CD14-positive monocyte (primary cell): Measurements from ENCODE around the gene TPR. TPM values are rescaled to one million over a fixed set of nuclear protein-coding genes. Genes with fewer than 3 reads are reported as not detected.

Source experiments
- DNase-seq, 3 donors: peaks; one replicate each; pipeline ENCODE4 v3.0.0-alpha.2; 2011 to 2022
- H2AFZ ChIP-seq: 2 replicates; pipeline ENCODE4 v1.6.0; 2012; ENCODE audit warnings: mild to moderate bottlenecking, low read depth, low read length, inconsistent platforms; ENCODE audit not compliant: insufficient read depth, poor library complexity, severe bottlenecking
- H3K27ac ChIP-seq, 2 donors: 1 replicate in 1 of 2; 2 replicates in 1 of 2; pipeline ENCODE4 v1.5.1; 2012 to 2013; ENCODE audit warnings: low read length in 2 of 2, control low read depth in 1 of 2, inconsistent platforms in 1 of 2, low read depth in 1 of 2, mild to moderate bottlenecking in 1 of 2
- H3K27me3 ChIP-seq, 2 donors: one replicate each; pipeline versions ENCODE4 v1.6.0 to v1.6.1; 2011 to 2013; ENCODE audit warnings: low read length in 2 of 2; ENCODE audit not compliant: control insufficient read depth in 2 of 2, insufficient read depth in 2 of 2
- H3K36me3 ChIP-seq, 2 donors: replicated peaks in 1 of 2; 1 replicate in 1 of 2; 2 replicates in 1 of 2; pipeline versions ENCODE4 v1.5.1 to v1.6.1; 2012 to 2013; ENCODE audit warnings: low read length in 2 of 2, control low read depth in 1 of 2, inconsistent platforms in 1 of 2, mild to moderate bottlenecking in 1 of 2; ENCODE audit not compliant: insufficient read depth in 2 of 2, control insufficient read depth in 1 of 2
- H3K4me1 ChIP-seq, 2 donors: 1 replicate in 1 of 2; 2 replicates in 1 of 2; pipeline versions ENCODE4 v1.5.1 to v1.6.1; 2012 to 2013; ENCODE audit warnings: low read length in 2 of 2, control low read depth in 1 of 2, inconsistent platforms in 1 of 2, mild to moderate bottlenecking in 1 of 2, moderate library complexity in 1 of 2; ENCODE audit not compliant: insufficient read depth in 2 of 2, control insufficient read depth in 1 of 2
- H3K4me2 ChIP-seq: replicated peaks from 2 replicates; pipeline ENCODE3; 2012; ENCODE audit warnings: low read length, moderate library complexity, mild to moderate bottlenecking; ENCODE audit not compliant: poor library complexity, severe bottlenecking; ENCODE audit errors: extremely low read depth
- H3K4me3 ChIP-seq, 3 experiments: fragments of 200-600 bp in 1 of 3; sonication (generic) in 1 of 3; replicated peaks in 1 of 3; 1 replicate in 2 of 3; 2 replicates in 1 of 3; pipeline ENCODE4 v1.5.1; 2011 to 2013; ENCODE audit warnings: low read length in 3 of 3, mild to moderate bottlenecking in 3 of 3, control low read depth in 2 of 3, low read depth in 2 of 3, inconsistent platforms in 1 of 3, moderate library complexity in 1 of 3
- H3K79me2 ChIP-seq: 2 replicates; pipeline ENCODE4 v1.6.0; 2012; ENCODE audit warnings: mild to moderate bottlenecking, control low read depth, inconsistent platforms, low read length, moderate library complexity; ENCODE audit not compliant: insufficient read depth
- H3K9ac ChIP-seq: 2 replicates; pipeline ENCODE4 v1.6.0; 2017; ENCODE audit warnings: low read length, mild to moderate bottlenecking; ENCODE audit not compliant: insufficient read depth, poor library complexity, severe bottlenecking
- H3K9me3 ChIP-seq, 2 donors: replicated peaks in 1 of 2; 1 replicate in 1 of 2; 2 replicates in 1 of 2; pipeline versions ENCODE4 v1.5.1 to v1.6.1; 2012 to 2013; ENCODE audit warnings: low read length in 2 of 2, control low read depth in 1 of 2; ENCODE audit not compliant: control insufficient read depth in 1 of 2, insufficient read depth in 1 of 2
- H4K20me1 ChIP-seq: 2 replicates; pipeline ENCODE4 v1.6.0; 2012; ENCODE audit warnings: mild to moderate bottlenecking, low read length, control low read depth, moderate library complexity; ENCODE audit not compliant: insufficient read depth
- H3K27ac Mint-ChIP-seq, 7 donors: one replicate each; pipeline ENCODE4 v1.8.0; 2020; ENCODE audit warnings: mild to moderate bottlenecking in 7 of 7, mixed read lengths in 7 of 7, moderate library complexity in 6 of 7, inconsistent platforms in 2 of 7
- H3K27me3 Mint-ChIP-seq, 3 donors: one replicate each; pipeline ENCODE4 v1.8.0; 2021 to 2022; ENCODE audit warnings: low read depth in 3 of 3, mild to moderate bottlenecking in 3 of 3, mixed read lengths in 3 of 3, moderate library complexity in 3 of 3, inconsistent platforms in 1 of 3
- H3K36me3 Mint-ChIP-seq, 2 donors: one replicate each; pipeline ENCODE4 v1.8.0; 2020; ENCODE audit warnings: mixed read lengths in 2 of 2, inconsistent platforms in 1 of 2, mild to moderate bottlenecking in 1 of 2
- H3K4me1 Mint-ChIP-seq: one replicate; pipeline ENCODE4 v1.8.0; 2020; ENCODE audit warnings: mild to moderate bottlenecking, mixed read lengths
- H3K4me3 Mint-ChIP-seq, 2 donors: one replicate each; pipeline ENCODE4 v1.8.0; 2020; ENCODE audit warnings: mild to moderate bottlenecking in 2 of 2, mixed read lengths in 2 of 2, moderate library complexity in 1 of 2
- H3K9me3 Mint-ChIP-seq, 7 donors: one replicate each; pipeline ENCODE4 v1.8.0; 2020 to 2022; ENCODE audit warnings: mixed read lengths in 7 of 7, mild to moderate bottlenecking in 6 of 7, moderate library complexity in 6 of 7, inconsistent platforms in 2 of 7
- WGBS: methylation state at CpG from one replicate; pipeline ENCODE4 v1.1.5; 2013; ENCODE audit warnings: missing lambda C conversion rate; ENCODE audit not compliant: insufficient coverage; 5-methylcytosine and 5-hydroxymethylcytosine counted together
- intact Hi-C, 2 donors: fragments of 100-400 bp; cut with micrococcal nuclease; formaldehyde crosslinking; loops; one replicate each; pipeline versions ENCODE4 v1.15.0 to v1.15.1; 2023
- polyA plus RNA-seq, 3 donors: library from polyadenylated mRNA; depleted of rRNA in 1 of 3; unstranded in 2 of 3; stranded (reverse) in 1 of 3; fragments of 300-500 nt in 2 of 3; fragments of >200 nt in 1 of 3; fragmentation: Illumina TruSeq in 2 of 3; gene quantifications; 1 replicate in 2 of 3; 2 replicates in 1 of 3; pipeline ENCODE4 v1.2.3, GENCODE V29; 2012 to 2021
- TF ChIP-seq, protein P1 (sequence below): fragments of 200-600 bp; IDR thresholded peaks from one replicate; pipeline ENCODE4 v1.8.0; 2022; ENCODE audit warnings: antibody characterized with exemption, mild to moderate bottlenecking

Gene TPR
- polyA plus RNA-seq, 3 donors, result 4.3 to 23.3 (median 13.2) TPM

DNA sequence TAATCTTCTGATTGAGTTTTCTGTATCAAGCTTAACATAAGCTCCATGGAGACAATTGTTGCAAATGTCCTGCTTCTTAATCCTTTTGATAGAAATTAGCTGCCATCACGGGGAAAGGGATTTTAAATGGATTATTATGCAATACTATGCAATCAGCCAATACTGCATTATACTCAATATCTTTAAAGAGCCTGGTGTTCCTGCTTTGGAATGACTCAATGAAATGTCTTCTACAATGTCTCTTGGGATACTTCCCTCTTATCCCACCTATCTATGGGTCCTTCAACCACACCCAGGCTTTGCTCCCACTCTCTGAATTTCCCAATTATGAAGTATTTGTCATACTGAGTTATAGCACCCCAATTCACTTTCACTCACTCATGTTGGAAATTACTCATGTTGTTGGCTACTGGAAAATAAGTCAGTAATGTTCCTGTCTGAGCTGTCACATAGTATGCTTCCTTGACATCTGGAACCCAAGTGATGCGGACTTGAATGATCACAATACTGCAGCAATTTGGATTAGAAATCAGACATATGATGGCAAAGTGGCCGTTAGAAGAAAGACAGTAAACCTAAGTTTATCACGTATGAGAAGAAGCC lies 85.0 kb downstream of the TPR start:
- Mint-ChIP-seq H3K27me3 (no peaks in the 10 kb centered on the region), H3K9me3 (peaks cover 0 to 5% (median 0%) of the 10 kb centered on the region in 7 donors), H3K4me3 (no peak overlapping the region), H3K27ac (no peak overlapping the region), H3K36me3 (no peaks in the 10 kb centered on the region), H3K4me1 (peaks cover 2% of the 10 kb centered on the region)
- WGBS, result 97% methylated on average over 3 of the region's 4 CpGs
- TF ChIP-seq, protein P1, sequence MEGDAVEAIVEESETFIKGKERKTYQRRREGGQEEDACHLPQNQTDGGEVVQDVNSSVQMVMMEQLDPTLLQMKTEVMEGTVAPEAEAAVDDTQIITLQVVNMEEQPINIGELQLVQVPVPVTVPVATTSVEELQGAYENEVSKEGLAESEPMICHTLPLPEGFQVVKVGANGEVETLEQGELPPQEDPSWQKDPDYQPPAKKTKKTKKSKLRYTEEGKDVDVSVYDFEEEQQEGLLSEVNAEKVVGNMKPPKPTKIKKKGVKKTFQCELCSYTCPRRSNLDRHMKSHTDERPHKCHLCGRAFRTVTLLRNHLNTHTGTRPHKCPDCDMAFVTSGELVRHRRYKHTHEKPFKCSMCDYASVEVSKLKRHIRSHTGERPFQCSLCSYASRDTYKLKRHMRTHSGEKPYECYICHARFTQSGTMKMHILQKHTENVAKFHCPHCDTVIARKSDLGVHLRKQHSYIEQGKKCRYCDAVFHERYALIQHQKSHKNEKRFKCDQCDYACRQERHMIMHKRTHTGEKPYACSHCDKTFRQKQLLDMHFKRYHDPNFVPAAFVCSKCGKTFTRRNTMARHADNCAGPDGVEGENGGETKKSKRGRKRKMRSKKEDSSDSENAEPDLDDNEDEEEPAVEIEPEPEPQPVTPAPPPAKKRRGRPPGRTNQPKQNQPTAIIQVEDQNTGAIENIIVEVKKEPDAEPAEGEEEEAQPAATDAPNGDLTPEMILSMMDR, result no peak
- no peaks in the 10 kb centered on the region for H3K36me3 ChIP-seq
- no peaks in the 10 kb centered on the region for H3K4me1 ChIP-seq
- no peak overlapping the region for H3K4me2 ChIP-seq
- no peaks in the 10 kb centered on the region for H3K27me3 ChIP-seq
- no peak overlapping the region for H3K9ac ChIP-seq
- H3K79me2 ChIP-seq, result no peaks in the 10 kb centered on the region
- H2AFZ ChIP-seq, result no peak overlapping the region
- no peak for DNase-seq
- no peak overlapping the region for H3K27ac ChIP-seq
- intact Hi-C loops, result no loop called here
- no peaks in the 10 kb centered on the region for H4K20me1 ChIP-seq
- H3K9me3 ChIP-seq, result no peaks in the 10 kb centered on the region
- H3K4me3 ChIP-seq, result no peak overlapping the region

DNA sequence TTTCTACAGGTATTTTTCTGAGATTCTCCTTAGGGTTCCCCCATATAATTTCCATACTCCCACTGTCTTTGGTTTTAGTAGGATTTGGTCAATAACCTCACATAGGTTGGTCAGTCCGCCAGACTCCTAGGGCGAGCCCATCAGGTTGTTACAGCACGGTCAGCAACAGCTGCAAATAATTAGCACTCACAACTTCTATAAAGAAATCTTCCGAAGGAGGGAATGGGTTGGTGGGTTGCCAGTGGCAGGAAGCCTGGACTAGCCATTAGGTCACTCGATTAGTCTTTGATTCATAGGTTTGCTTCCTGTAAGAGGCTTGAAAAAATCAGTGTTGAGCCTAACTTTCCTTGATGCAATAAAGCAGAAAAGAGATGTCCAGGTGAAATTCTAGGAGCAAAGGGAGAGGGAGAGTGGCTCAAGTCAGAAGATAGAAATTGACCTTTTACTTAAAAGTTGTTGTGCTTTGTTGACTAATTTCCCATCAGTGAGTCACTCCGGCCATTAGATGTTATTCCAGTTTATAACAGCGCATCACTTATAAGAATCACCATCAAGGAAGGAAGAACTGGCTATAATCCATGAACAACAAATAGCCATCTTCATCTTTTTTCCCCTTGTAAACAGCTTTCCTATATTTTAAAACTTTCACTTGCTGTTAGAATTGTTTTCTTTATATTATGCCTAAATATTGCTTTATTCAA lies 88.3 kb downstream of the TPR start:
- Histone ChIP-seq H3K4me3 (no peak overlapping the region), H3K36me3 (no peaks in the 10 kb centered on the region), H3K79me2 (no peaks in the 10 kb centered on the region), H2AFZ (no peak overlapping the region), H3K4me2 (no peak overlapping the region), H4K20me1 (no peaks in the 10 kb centered on the region), H3K9ac (no peak overlapping the region), H3K27me3 (no peaks in the 10 kb centered on the region), H3K27ac (no peak overlapping the region), H3K9me3 (no peaks in the 10 kb centered on the region), H3K4me1 (no peaks in the 10 kb centered on the region)
- Mint-ChIP-seq H3K36me3 (no peaks in the 10 kb centered on the region), H3K4me1 (peaks cover 2% of the 10 kb centered on the region), H3K9me3 (peaks cover 0 to 5% (median 0%) of the 10 kb centered on the region in 7 donors), H3K4me3 (no peak overlapping the region), H3K27ac (no peak overlapping the region), H3K27me3 (peaks cover 0 to 2% (median 0%) of the 10 kb centered on the region in 3 donors)
- TF ChIP-seq, protein P1, result no peak
- intact Hi-C loops, result no loop called here
- DNase-seq, result no peak
- WGBS, result 92% methylated on average over 1 of the region's 7 CpGs
